HEK293 (cell line): ENCODE data around the gene COL6A1.
A peak's percentile ranks its signal among the peaks of the same experiment; 100 is the strongest.

Experiments
- GLI4 ChIP-seq: fragments of 450-650 bp; formaldehyde crosslinking; IDR thresholded peaks from 2 replicates; pipeline ENCODE4 v1.5.1; 2016; ENCODE audit warnings: missing biosample characterization, missing genetic modification characterization
- HOXD13 ChIP-seq: sonication (generic); formaldehyde crosslinking; IDR thresholded peaks from 2 replicates; pipeline ENCODE4 v1.8.0; 2022; ENCODE audit warnings: missing genetic modification reagents, borderline replicate concordance
- KLF7 ChIP-seq: fragments of 450-650 bp; formaldehyde crosslinking; IDR thresholded peaks from 2 replicates; pipeline ENCODE4 v1.5.1; 2016; ENCODE audit warnings: missing biosample characterization, missing genetic modification characterization, borderline replicate concordance
- KLF8 ChIP-seq: fragments of 450-650 bp; formaldehyde crosslinking; IDR thresholded peaks from 2 replicates; pipeline ENCODE4 v1.5.1; 2016; ENCODE audit warnings: missing biosample characterization, missing genetic modification characterization
- KLF9 ChIP-seq: fragments of 450-650 bp; formaldehyde crosslinking; IDR thresholded peaks from 2 replicates; pipeline ENCODE4 v1.5.1; 2016; ENCODE audit warnings: missing biosample characterization, missing genetic modification characterization, low read depth
- REPIN1 ChIP-seq: fragments of 450-650 bp; formaldehyde crosslinking; IDR thresholded peaks from 2 replicates; pipeline ENCODE4 v1.5.1; 2017; ENCODE audit warnings: missing biosample characterization, missing genetic modification characterization, low read depth
- SALL2 ChIP-seq: fragments of 450-650 bp; formaldehyde crosslinking; IDR thresholded peaks from 2 replicates; pipeline ENCODE4 v1.5.0; 2017; ENCODE audit warnings: missing biosample characterization, mild to moderate bottlenecking, missing genetic modification characterization, borderline replicate concordance
- SP3 ChIP-seq: fragments of 450-650 bp; formaldehyde crosslinking; IDR thresholded peaks from 2 replicates; pipeline ENCODE4 v1.5.1; 2016; ENCODE audit warnings: missing biosample characterization, missing genetic modification characterization
- SP7 ChIP-seq: fragments of 450-650 bp; formaldehyde crosslinking; IDR thresholded peaks from 2 replicates; pipeline ENCODE4 v1.5.1; 2016; ENCODE audit warnings: missing biosample characterization, missing genetic modification characterization
- TCF7L2 ChIP-seq: IDR thresholded peaks from 2 replicates; pipeline ENCODE4 v1.6.1; 2011; ENCODE audit warnings: low read depth, mild to moderate bottlenecking, inconsistent platforms, low read length, moderate library complexity, borderline replicate concordance
- ZBTB20 ChIP-seq: fragments of 450-650 bp; formaldehyde crosslinking; IDR thresholded peaks from 2 replicates; pipeline ENCODE4 v1.5.1; 2016; ENCODE audit warnings: missing biosample characterization, missing genetic modification characterization
- ZEB2 ChIP-seq: fragments of 450-650 bp; formaldehyde crosslinking; IDR thresholded peaks from 2 replicates; pipeline ENCODE4 v1.5.1; 2016; ENCODE audit warnings: missing biosample characterization, missing genetic modification characterization
- ZFHX2 ChIP-seq: fragments of 450-650 bp; formaldehyde crosslinking; conservative IDR thresholded peaks from 2 replicates; pipeline ENCODE4 v1.5.1; 2016; ENCODE audit warnings: missing biosample characterization, missing genetic modification characterization
- ZFP3 ChIP-seq: fragments of 450-650 bp; formaldehyde crosslinking; IDR thresholded peaks from 2 replicates; pipeline ENCODE4 v1.5.1; 2016; ENCODE audit warnings: low read depth, missing biosample characterization, missing genetic modification characterization
- ZFP69B ChIP-seq: fragments of 450-650 bp; formaldehyde crosslinking; IDR thresholded peaks from 2 replicates; pipeline ENCODE4 v1.5.1; 2016; ENCODE audit warnings: missing biosample characterization, missing genetic modification characterization
- ZNF155 ChIP-seq: fragments of 450-650 bp; formaldehyde crosslinking; IDR thresholded peaks from 2 replicates; pipeline ENCODE4 v1.5.1; 2016; ENCODE audit warnings: missing biosample characterization, missing genetic modification characterization
- ZNF2 ChIP-seq: fragments of 450-650 bp; formaldehyde crosslinking; IDR thresholded peaks from 2 replicates; pipeline ENCODE4 v1.5.1; 2016; ENCODE audit warnings: missing biosample characterization, missing genetic modification characterization
- ZNF302 ChIP-seq: fragments of 450-650 bp; formaldehyde crosslinking; IDR thresholded peaks from 2 replicates; pipeline ENCODE4 v1.5.1; 2016; ENCODE audit warnings: missing biosample characterization, missing genetic modification characterization, low read depth
- ZNF366 ChIP-seq: fragments of 450-650 bp; formaldehyde crosslinking; conservative IDR thresholded peaks from 2 replicates; pipeline ENCODE4 v1.5.1; 2016; ENCODE audit warnings: missing biosample characterization, missing genetic modification characterization
- ZNF391 ChIP-seq: fragments of 450-650 bp; formaldehyde crosslinking; IDR thresholded peaks from 2 replicates; pipeline ENCODE4 v1.5.1; 2016; ENCODE audit warnings: low read depth, missing biosample characterization, missing genetic modification characterization, borderline replicate concordance
- ZNF501 ChIP-seq: fragments of 450-650 bp; formaldehyde crosslinking; IDR thresholded peaks from 2 replicates; pipeline ENCODE4 v1.5.1; 2016; ENCODE audit warnings: missing biosample characterization, missing genetic modification characterization
- ZNF585B ChIP-seq: fragments of 450-650 bp; formaldehyde crosslinking; IDR thresholded peaks from 2 replicates; pipeline ENCODE4 v1.5.1; 2016; ENCODE audit warnings: missing biosample characterization, missing genetic modification characterization
- ZSCAN16 ChIP-seq: fragments of 450-650 bp; formaldehyde crosslinking; IDR thresholded peaks from 2 replicates; pipeline ENCODE4 v1.5.1; 2016; ENCODE audit warnings: missing biosample characterization, missing genetic modification characterization
- TF ChIP-seq, protein P1 (sequence below): fragments of 450-650 bp; formaldehyde crosslinking; conservative IDR thresholded peaks from 2 replicates; pipeline ENCODE4 v1.5.1; 2016; ENCODE audit warnings: low read depth, missing biosample characterization, missing genetic modification characterization
- TF ChIP-seq, protein P2 (sequence below): fragments of 450-650 bp; formaldehyde crosslinking; IDR thresholded peaks from 2 replicates; pipeline ENCODE4 v1.5.1; 2016; ENCODE audit warnings: missing biosample characterization, missing genetic modification characterization, low read depth
- TF ChIP-seq, protein P3 (sequence below): fragments of 450-650 bp; formaldehyde crosslinking; optimal IDR thresholded peaks from 2 replicates; pipeline ENCODE3; 2016; ENCODE audit warnings: missing biosample characterization, mild to moderate bottlenecking, missing genetic modification characterization
- TF ChIP-seq, protein P4 (sequence below): fragments of 450-650 bp; formaldehyde crosslinking; IDR thresholded peaks from 2 replicates; pipeline ENCODE4 v1.5.1; 2016; ENCODE audit warnings: missing biosample characterization, missing genetic modification characterization
- TF ChIP-seq, protein P5 (sequence below): fragments of 450-650 bp; formaldehyde crosslinking; IDR thresholded peaks from 2 replicates; pipeline ENCODE4 v1.5.1; 2016; ENCODE audit warnings: missing biosample characterization, missing genetic modification characterization

Gene COL6A1

DNA sequence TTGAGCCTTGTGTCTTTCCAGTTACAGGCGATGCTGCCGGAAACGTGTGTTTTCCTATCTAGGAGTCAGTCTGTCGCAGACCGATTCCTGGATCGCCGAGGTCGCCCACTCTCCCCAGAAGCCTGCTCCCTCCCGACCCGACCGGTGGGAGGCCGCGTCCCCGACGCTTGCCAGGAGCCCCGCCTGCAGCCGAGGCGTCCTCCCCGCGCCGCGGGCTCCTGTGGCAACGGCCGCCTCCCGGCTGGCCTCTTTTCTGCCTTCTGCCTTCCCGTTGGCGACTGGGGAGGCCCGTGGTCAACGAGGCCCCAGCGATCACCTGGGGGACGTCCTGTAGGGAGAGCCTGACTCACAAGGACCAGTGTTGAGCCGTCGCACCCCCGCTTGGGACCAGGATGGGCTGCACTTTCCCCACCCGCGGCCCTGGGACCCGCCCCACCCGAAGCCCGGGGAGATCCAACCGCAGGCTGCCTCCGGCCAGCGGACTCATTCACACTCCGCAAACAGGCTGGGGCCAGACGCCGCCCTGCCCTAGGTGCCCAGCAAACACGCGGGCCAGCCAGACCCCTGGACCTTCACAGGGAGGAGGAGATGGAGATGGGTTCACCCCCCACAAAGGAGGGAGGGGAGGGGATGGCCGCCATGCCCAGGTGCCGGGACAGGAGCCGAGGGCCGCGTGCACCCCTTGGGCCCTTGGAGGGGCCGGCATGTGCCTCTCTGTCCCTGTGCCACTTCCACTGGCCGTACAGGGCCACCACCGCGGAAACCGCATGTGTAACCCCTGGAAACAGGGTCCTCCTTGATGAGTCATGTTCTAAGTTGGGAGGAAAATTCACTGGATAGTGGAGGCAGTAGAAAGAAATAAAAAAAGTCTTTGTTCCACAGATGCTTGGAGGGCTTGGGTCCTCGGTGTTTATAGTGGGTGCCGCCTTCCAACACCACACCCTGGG is 7.2 kb upstream of the COL6A1 start (continued):
- peak; percentile 18; the same call in 1 of the 2 replicates for TF ChIP-seq ZNF2 (tag by site-specific recombination)
- TF ChIP-seq ZNF366 (tag by site-specific recombination): peak; percentile 50
- TF ChIP-seq ZNF585B (tag by site-specific recombination): no peak
- TF ChIP-seq ZNF391 (tag by site-specific recombination): peak; percentile 8; the same call in 1 of the 2 replicates
- TF ChIP-seq ZSCAN16 (tag by site-specific recombination): no peak; the same call in 1 of the 2 replicates
- TF ChIP-seq REPIN1 (tag by site-specific recombination): no peak
- no peak for TF ChIP-seq ZNF155 (tag by site-specific recombination)
- peak; percentile 58 for TF ChIP-seq SP3 (tag by site-specific recombination)
- TF ChIP-seq, protein P1, sequence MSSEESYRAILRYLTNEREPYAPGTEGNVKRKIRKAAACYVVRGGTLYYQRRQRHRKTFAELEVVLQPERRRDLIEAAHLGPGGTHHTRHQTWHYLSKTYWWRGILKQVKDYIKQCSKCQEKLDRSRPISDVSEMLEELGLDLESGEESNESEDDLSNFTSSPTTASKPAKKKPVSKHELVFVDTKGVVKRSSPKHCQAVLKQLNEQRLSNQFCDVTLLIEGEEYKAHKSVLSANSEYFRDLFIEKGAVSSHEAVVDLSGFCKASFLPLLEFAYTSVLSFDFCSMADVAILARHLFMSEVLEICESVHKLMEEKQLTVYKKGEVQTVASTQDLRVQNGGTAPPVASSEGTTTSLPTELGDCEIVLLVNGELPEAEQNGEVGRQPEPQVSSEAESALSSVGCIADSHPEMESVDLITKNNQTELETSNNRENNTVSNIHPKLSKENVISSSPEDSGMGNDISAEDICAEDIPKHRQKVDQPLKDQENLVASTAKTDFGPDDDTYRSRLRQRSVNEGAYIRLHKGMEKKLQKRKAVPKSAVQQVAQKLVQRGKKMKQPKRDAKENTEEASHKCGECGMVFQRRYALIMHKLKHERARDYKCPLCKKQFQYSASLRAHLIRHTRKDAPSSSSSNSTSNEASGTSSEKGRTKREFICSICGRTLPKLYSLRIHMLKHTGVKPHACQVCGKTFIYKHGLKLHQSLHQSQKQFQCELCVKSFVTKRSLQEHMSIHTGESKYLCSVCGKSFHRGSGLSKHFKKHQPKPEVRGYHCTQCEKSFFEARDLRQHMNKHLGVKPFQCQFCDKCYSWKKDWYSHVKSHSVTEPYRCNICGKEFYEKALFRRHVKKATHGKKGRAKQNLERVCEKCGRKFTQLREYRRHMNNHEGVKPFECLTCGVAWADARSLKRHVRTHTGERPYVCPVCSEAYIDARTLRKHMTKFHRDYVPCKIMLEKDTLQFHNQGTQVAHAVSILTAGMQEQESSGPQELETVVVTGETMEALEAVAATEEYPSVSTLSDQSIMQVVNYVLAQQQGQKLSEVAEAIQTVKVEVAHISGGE: no peak
- TF ChIP-seq SALL2: no peak
- TF ChIP-seq ZFHX2 (tag by site-specific recombination): peak; percentile 84
- no peak for TF ChIP-seq ZFP69B (tag by site-specific recombination)
- peak; percentile 19 for TF ChIP-seq SP7 (tag by site-specific recombination)
- TF ChIP-seq, protein P2, sequence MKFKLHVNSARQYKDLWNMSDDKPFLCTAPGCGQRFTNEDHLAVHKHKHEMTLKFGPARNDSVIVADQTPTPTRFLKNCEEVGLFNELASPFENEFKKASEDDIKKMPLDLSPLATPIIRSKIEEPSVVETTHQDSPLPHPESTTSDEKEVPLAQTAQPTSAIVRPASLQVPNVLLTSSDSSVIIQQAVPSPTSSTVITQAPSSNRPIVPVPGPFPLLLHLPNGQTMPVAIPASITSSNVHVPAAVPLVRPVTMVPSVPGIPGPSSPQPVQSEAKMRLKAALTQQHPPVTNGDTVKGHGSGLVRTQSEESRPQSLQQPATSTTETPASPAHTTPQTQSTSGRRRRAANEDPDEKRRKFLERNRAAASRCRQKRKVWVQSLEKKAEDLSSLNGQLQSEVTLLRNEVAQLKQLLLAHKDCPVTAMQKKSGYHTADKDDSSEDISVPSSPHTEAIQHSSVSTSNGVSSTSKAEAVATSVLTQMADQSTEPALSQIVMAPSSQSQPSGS: 0 out of 2 replicates have a peak, but pooled peaks have one; percentile 5
- 0 out of 2 replicates have a peak, but pooled peaks have one; percentile 8 for TF ChIP-seq KLF9
- peak; percentile 88 for TF ChIP-seq ZBTB20
- no peak for TF ChIP-seq HOXD13
- no peak for TF ChIP-seq ZFP3 (tag by site-specific recombination)
- TF ChIP-seq ZNF302 (tag by site-specific recombination): no peak
- TF ChIP-seq GLI4: 0 out of 2 replicates have a peak, but pooled peaks have one; percentile 19
- 0 out of 2 replicates have a peak, but pooled peaks have one; percentile 40 for TF ChIP-seq KLF8 (tag by site-specific recombination)
- TF ChIP-seq KLF7 (tag by site-specific recombination): peak; percentile 22; the same call in 1 of the 2 replicates
- TF ChIP-seq, protein P3, sequence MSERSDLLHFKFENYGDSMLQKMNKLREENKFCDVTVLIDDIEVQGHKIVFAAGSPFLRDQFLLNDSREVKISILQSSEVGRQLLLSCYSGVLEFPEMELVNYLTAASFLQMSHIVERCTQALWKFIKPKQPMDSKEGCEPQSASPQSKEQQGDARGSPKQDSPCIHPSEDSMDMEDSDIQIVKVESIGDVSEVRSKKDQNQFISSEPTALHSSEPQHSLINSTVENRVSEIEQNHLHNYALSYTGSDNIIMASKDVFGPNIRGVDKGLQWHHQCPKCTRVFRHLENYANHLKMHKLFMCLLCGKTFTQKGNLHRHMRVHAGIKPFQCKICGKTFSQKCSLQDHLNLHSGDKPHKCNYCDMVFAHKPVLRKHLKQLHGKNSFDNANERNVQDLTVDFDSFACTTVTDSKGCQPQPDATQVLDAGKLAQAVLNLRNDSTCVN: peak; percentile 96
- TF ChIP-seq, protein P4, sequence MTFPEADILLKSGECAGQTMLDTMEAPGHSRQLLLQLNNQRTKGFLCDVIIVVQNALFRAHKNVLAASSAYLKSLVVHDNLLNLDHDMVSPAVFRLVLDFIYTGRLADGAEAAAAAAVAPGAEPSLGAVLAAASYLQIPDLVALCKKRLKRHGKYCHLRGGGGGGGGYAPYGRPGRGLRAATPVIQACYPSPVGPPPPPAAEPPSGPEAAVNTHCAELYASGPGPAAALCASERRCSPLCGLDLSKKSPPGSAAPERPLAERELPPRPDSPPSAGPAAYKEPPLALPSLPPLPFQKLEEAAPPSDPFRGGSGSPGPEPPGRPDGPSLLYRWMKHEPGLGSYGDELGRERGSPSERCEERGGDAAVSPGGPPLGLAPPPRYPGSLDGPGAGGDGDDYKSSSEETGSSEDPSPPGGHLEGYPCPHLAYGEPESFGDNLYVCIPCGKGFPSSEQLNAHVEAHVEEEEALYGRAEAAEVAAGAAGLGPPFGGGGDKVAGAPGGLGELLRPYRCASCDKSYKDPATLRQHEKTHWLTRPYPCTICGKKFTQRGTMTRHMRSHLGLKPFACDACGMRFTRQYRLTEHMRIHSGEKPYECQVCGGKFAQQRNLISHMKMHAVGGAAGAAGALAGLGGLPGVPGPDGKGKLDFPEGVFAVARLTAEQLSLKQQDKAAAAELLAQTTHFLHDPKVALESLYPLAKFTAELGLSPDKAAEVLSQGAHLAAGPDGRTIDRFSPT (tag by site-specific recombination): peak; percentile 64; the same call in 1 of the 2 replicates
- 0 out of 2 replicates have a peak, but pooled peaks have one; percentile 19 for TF ChIP-seq ZEB2 (tag by site-specific recombination)
- TF ChIP-seq, protein P5, sequence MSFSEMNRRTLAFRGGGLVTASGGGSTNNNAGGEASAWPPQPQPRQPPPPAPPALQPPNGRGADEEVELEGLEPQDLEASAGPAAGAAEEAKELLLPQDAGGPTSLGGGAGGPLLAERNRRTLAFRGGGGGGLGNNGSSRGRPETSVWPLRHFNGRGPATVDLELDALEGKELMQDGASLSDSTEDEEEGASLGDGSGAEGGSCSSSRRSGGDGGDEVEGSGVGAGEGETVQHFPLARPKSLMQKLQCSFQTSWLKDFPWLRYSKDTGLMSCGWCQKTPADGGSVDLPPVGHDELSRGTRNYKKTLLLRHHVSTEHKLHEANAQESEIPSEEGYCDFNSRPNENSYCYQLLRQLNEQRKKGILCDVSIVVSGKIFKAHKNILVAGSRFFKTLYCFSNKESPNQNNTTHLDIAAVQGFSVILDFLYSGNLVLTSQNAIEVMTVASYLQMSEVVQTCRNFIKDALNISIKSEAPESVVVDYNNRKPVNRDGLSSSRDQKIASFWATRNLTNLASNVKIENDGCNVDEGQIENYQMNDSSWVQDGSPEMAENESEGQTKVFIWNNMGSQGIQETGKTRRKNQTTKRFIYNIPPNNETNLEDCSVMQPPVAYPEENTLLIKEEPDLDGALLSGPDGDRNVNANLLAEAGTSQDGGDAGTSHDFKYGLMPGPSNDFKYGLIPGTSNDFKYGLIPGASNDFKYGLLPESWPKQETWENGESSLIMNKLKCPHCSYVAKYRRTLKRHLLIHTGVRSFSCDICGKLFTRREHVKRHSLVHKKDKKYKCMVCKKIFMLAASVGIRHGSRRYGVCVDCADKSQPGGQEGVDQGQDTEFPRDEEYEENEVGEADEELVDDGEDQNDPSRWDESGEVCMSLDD (tag by site-specific recombination): peak; percentile 72
- no peak for TF ChIP-seq TCF7L2
- TF ChIP-seq ZNF501 (tag by site-specific recombination): no peak
- TF ChIP-seq, all 188 proteins: peak for 39
